ENCODE results near the gene DBNL. TPM values are rescaled to one million over a fixed set of nuclear protein-coding genes. Genes with fewer than 3 reads are reported as not detected.
A peak's percentile ranks its signal among the peaks of the same experiment; 100 is the strongest.
"Not testable (repeated sequence)": the region's sequence is repeated elsewhere in the genome, so short reads cannot be mapped to it uniquely, and the experiment has no call there.

The DBNL gene
- total RNA-seq, 1 experiment from 2014 or later, result 85.5 TPM

GRCh38 chr7:44031319-44031718 lies 13.2 kb upstream of the DBNL start:
- H3K9me3 Mint-ChIP-seq (ENCODE audit: unreplicated experiment); H3K4me3 Mint-ChIP-seq (ENCODE audit: unreplicated experiment); H3K27ac Mint-ChIP-seq (ENCODE audit: unreplicated experiment); H3K4me1 ChIP-seq; H3K36me3 Mint-ChIP-seq (ENCODE audit: insufficient read depth, unreplicated experiment); CTCF ChIA-PET; H3K4me3 ChIP-seq (ENCODE audit: low read depth, low read length); H3K9me3 ChIP-seq; POLR2A ChIA-PET; BruUV-seq (replicated peaks); intact Hi-C loops (cut with micrococcal nuclease; ENCODE audit: unreplicated experiment); H3K27me3 Mint-ChIP-seq (ENCODE audit: insufficient read depth, unreplicated experiment); DNase-seq; H3K36me3 ChIP-seq (ENCODE audit: control insufficient read depth, insufficient read depth, low read length); H3K4me1 Mint-ChIP-seq (ENCODE audit: low read depth, unreplicated experiment); H3K27me3 ChIP-seq (replicated peaks; ENCODE audit: control insufficient read depth, insufficient read depth, low read length): not testable (repeated sequence)

GRCh38 chr7:44032031-44032430 lies 12.5 kb upstream of the DBNL start:
- H3K4me3 ChIP-seq (ENCODE audit: low read depth, low read length); POLR2A ChIA-PET; H3K9me3 Mint-ChIP-seq (ENCODE audit: unreplicated experiment); H3K36me3 Mint-ChIP-seq (ENCODE audit: insufficient read depth, unreplicated experiment); CTCF ChIA-PET; H3K27ac Mint-ChIP-seq (ENCODE audit: unreplicated experiment); H3K27me3 ChIP-seq (replicated peaks; ENCODE audit: control insufficient read depth, insufficient read depth, low read length); H3K9me3 ChIP-seq; H3K36me3 ChIP-seq (ENCODE audit: control insufficient read depth, insufficient read depth, low read length); BruUV-seq (replicated peaks); H3K4me1 Mint-ChIP-seq (ENCODE audit: low read depth, unreplicated experiment); DNase-seq; H3K27me3 Mint-ChIP-seq (ENCODE audit: insufficient read depth, unreplicated experiment); intact Hi-C loops (cut with micrococcal nuclease; ENCODE audit: unreplicated experiment); H3K4me1 ChIP-seq; H3K4me3 Mint-ChIP-seq (ENCODE audit: unreplicated experiment): not testable (repeated sequence)

GRCh38 chr7:44033971-44034844 lies 10.3 kb upstream of the DBNL start:
- H3K4me1 Mint-ChIP-seq (ENCODE audit: low read depth, unreplicated experiment); H3K9me3 ChIP-seq; H3K9me3 Mint-ChIP-seq (ENCODE audit: unreplicated experiment); H3K4me3 Mint-ChIP-seq (ENCODE audit: unreplicated experiment); DNase-seq; H3K27ac Mint-ChIP-seq (ENCODE audit: unreplicated experiment); CTCF ChIA-PET; H3K27me3 ChIP-seq (replicated peaks; ENCODE audit: control insufficient read depth, insufficient read depth, low read length); POLR2A ChIA-PET; intact Hi-C loops (cut with micrococcal nuclease; ENCODE audit: unreplicated experiment); H3K36me3 ChIP-seq (ENCODE audit: control insufficient read depth, insufficient read depth, low read length); H3K27me3 Mint-ChIP-seq (ENCODE audit: insufficient read depth, unreplicated experiment); BruUV-seq (replicated peaks); H3K4me1 ChIP-seq; H3K4me3 ChIP-seq (ENCODE audit: low read depth, low read length); H3K36me3 Mint-ChIP-seq (ENCODE audit: insufficient read depth, unreplicated experiment): not testable (repeated sequence)

- POLR2A ChIA-PET; H3K27me3 ChIP-seq (replicated peaks; ENCODE audit: control insufficient read depth, insufficient read depth, low read length); H3K9me3 ChIP-seq; H3K36me3 Mint-ChIP-seq (ENCODE audit: insufficient read depth, unreplicated experiment); CTCF ChIA-PET; H3K4me3 ChIP-seq (ENCODE audit: low read depth, low read length); H3K4me3 Mint-ChIP-seq (ENCODE audit: unreplicated experiment); H3K27ac Mint-ChIP-seq (ENCODE audit: unreplicated experiment); H3K27me3 Mint-ChIP-seq (ENCODE audit: insufficient read depth, unreplicated experiment); BruUV-seq (replicated peaks); H3K4me1 Mint-ChIP-seq (ENCODE audit: low read depth, unreplicated experiment); H3K9me3 Mint-ChIP-seq (ENCODE audit: unreplicated experiment); H3K4me1 ChIP-seq; intact Hi-C loops (cut with micrococcal nuclease; ENCODE audit: unreplicated experiment); H3K36me3 ChIP-seq (ENCODE audit: control insufficient read depth, insufficient read depth, low read length): not testable (repeated sequence)
- peak; percentile 62 to 63 for DNase-seq
Measured at GRCh38 chr7:44036364-44036763, 8.1 kb upstream of the DBNL start.

GRCh38 chr7:44037951-44038350 lies 6.6 kb upstream of the DBNL start:
- H3K36me3 Mint-ChIP-seq (ENCODE audit: insufficient read depth, unreplicated experiment); BruUV-seq (replicated peaks); POLR2A ChIA-PET; H3K36me3 ChIP-seq (ENCODE audit: control insufficient read depth, insufficient read depth, low read length); H3K4me1 ChIP-seq; H3K9me3 Mint-ChIP-seq (ENCODE audit: unreplicated experiment); H3K27ac Mint-ChIP-seq (ENCODE audit: unreplicated experiment); DNase-seq; intact Hi-C loops (cut with micrococcal nuclease; ENCODE audit: unreplicated experiment); H3K9me3 ChIP-seq; H3K4me3 Mint-ChIP-seq (ENCODE audit: unreplicated experiment); H3K27me3 ChIP-seq (replicated peaks; ENCODE audit: control insufficient read depth, insufficient read depth, low read length); H3K4me3 ChIP-seq (ENCODE audit: low read depth, low read length); CTCF ChIA-PET; H3K27me3 Mint-ChIP-seq (ENCODE audit: insufficient read depth, unreplicated experiment); H3K4me1 Mint-ChIP-seq (ENCODE audit: low read depth, unreplicated experiment): not testable (repeated sequence)

GRCh38 chr7:44038553-44038952 lies 5.9 kb upstream of the DBNL start:
- H3K36me3 Mint-ChIP-seq (ENCODE audit: insufficient read depth, unreplicated experiment); H3K4me3 Mint-ChIP-seq (ENCODE audit: unreplicated experiment); intact Hi-C loops (cut with micrococcal nuclease; ENCODE audit: unreplicated experiment); H3K4me1 ChIP-seq; H3K36me3 ChIP-seq (ENCODE audit: control insufficient read depth, insufficient read depth, low read length); H3K27me3 ChIP-seq (replicated peaks; ENCODE audit: control insufficient read depth, insufficient read depth, low read length); H3K4me3 ChIP-seq (ENCODE audit: low read depth, low read length); POLR2A ChIA-PET; H3K27me3 Mint-ChIP-seq (ENCODE audit: insufficient read depth, unreplicated experiment); H3K27ac Mint-ChIP-seq (ENCODE audit: unreplicated experiment); BruUV-seq (replicated peaks); H3K9me3 Mint-ChIP-seq (ENCODE audit: unreplicated experiment); DNase-seq; H3K9me3 ChIP-seq; H3K4me1 Mint-ChIP-seq (ENCODE audit: low read depth, unreplicated experiment): not testable (repeated sequence)
- CTCF ChIA-PET, result interaction anchor here (0.6 kb wide), 1 partner anchor 19 kb away, joined by 3 read pairs; no protein-coding TSS in a partner anchor

- peak; percentile 95 to 96 for DNase-seq
- H3K27me3 ChIP-seq (replicated peaks; ENCODE audit: control insufficient read depth, insufficient read depth, low read length); H3K36me3 Mint-ChIP-seq (ENCODE audit: insufficient read depth, unreplicated experiment); BruUV-seq (replicated peaks); POLR2A ChIA-PET; H3K9me3 ChIP-seq; H3K27me3 Mint-ChIP-seq (ENCODE audit: insufficient read depth, unreplicated experiment); H3K36me3 ChIP-seq (ENCODE audit: control insufficient read depth, insufficient read depth, low read length); H3K9me3 Mint-ChIP-seq (ENCODE audit: unreplicated experiment); H3K4me1 Mint-ChIP-seq (ENCODE audit: low read depth, unreplicated experiment); intact Hi-C loops (cut with micrococcal nuclease; ENCODE audit: unreplicated experiment); H3K4me1 ChIP-seq: not testable (repeated sequence)
- peak overlapping the region; percentile 56 for H3K27ac Mint-ChIP-seq (ENCODE audit: unreplicated experiment)
- CTCF ChIA-PET, result interaction anchor here (0.6 kb wide), 1 partner anchor 19 kb away, joined by 3 read pairs; no protein-coding TSS in a partner anchor
- peak overlapping the region; percentile 81 for H3K4me3 Mint-ChIP-seq (ENCODE audit: unreplicated experiment)
- H3K4me3 ChIP-seq (ENCODE audit: low read depth, low read length), result peak overlapping the region; percentile 21
Measured at GRCh38 chr7:44038961-44039558, 5.4 kb upstream of the DBNL start.
